ENCODE results near the gene RHOJ. TPM values are rescaled to one million over a fixed set of nuclear protein-coding genes. Genes with fewer than 3 reads are reported as not detected.

RHOJ gene
- total and polyA plus RNA-seq, 9 of the 15 experiments (the other 6 are each of a cell fraction or from before 2014, with no cell fraction given) = not detected

DNA sequence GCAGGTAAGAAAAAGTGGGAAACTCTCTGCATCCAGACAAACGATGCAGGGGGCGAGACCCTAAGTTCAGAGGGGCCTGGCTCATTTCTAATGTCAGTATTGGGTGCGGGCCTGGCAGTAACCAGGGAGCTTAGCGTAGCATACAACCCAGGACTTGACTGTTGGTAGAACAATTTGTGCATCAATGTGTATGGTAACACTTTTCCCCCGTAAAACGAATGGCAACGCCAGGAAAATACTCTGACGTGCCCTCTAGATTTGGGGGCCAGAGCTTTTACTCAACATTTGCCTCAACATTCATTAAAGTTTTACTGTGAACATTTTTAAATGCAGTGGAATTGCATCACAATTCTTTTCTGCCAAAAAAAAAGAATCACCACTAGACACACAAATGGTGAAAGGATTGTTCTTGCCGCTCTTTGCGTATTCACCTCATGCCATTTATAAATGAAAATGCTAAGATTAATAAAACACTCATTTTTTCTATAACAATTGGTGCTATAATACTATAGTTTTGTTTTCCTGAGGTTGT, 867 bp downstream of the RHOJ start:
- no peak overlapping the region for H3K4me2 ChIP-seq (ENCODE audit: insufficient read depth, low read length)
- no peaks in the 10 kb centered on the region for H3K79me2 ChIP-seq (ENCODE audit: control insufficient read depth, insufficient read depth, low read length)
- TF ChIP-seq CC2D1A (IDR thresholded peaks at IDR 0.05) (no peak), E2F4 (CRISPR knock-in tag; IDR thresholded peaks at IDR 0.05; ENCODE audit: low read depth) (no peak)
- POLR2A ChIA-PET = no interaction called here
- intact Hi-C loops (cut with micrococcal nuclease) = no loop called here
- H3K9me1 ChIP-seq (ENCODE audit: control insufficient read depth, insufficient read depth, low read length) = no peaks in the 10 kb centered on the region
- no peaks in the 10 kb centered on the region for H3K9me3 ChIP-seq (replicated peaks; ENCODE audit: control insufficient read depth, insufficient read depth, low read depth, low read length)
- H3K4me1 ChIP-seq (replicated peaks in 1 of 2; ENCODE audit: control insufficient read depth in 2 of 2, insufficient read depth in 2 of 2, low read length in 2 of 2) = no peaks in the 10 kb centered on the region
- WGBS (ENCODE audit: insufficient coverage, low coverage, missing lambda C conversion rate) = 0% methylated on average over 9 of the region's 10 CpGs
- no peaks in the 10 kb centered on the region for H3K27me3 ChIP-seq (ENCODE audit: control insufficient read depth in 2 of 2, insufficient read depth in 2 of 2, low read length in 2 of 2)
- no peaks in the 10 kb centered on the region for H4K20me1 ChIP-seq (replicated peaks; ENCODE audit: control insufficient read depth, insufficient read depth, low read length)
- CTCF ChIA-PET (ENCODE audit: low intra/inter-chr PET ratio) = no interaction called here
- no peak overlapping the region for H3K4me3 ChIP-seq
- no peak overlapping the region for H3K27ac ChIP-seq (ENCODE audit: extremely low read depth, low read depth, low read length)
- no TSS peak for BruUV-seq (replicated peaks)
- H3K36me3 ChIP-seq (ENCODE audit: control insufficient read depth, insufficient read depth, low read length) = no peaks in the 10 kb centered on the region
- no peak overlapping the region for H2AFZ ChIP-seq (ENCODE audit: low read depth, low read length)
- FAIRE-seq (no peak), ATAC-seq (no peak), DNase-seq (ENCODE audit: extremely low read depth in 1 of 4, low spot score in 3 of 4) (no peak)
- in situ Hi-C loops (cut with MboI) = no loop called here
- no peak overlapping the region for H3K9ac ChIP-seq (ENCODE audit: insufficient read depth in 1 of 2, low read depth in 2 of 2, low read length in 2 of 2)

DNA sequence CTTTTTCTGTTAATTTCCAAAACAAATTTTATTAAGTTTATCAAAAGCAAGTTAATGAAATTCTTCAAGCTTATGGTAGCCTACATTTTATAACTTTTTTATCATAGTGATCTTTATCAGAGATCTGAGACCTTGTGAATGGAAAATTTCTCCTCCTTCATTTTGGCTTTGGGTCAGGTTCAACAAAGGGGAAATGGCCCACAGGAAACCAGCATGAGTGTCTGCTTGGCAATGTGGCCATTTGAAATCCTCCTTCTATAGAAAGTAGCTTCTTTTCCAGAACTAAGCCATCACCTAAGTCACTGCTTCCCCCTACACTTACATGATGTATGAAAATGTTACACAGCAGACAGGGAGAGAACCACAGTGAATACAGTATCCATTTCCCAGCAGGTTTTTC, 1.6 kb downstream of the RHOJ start:
- BruUV-seq (replicated peaks) = no TSS peak
- H3K79me2 ChIP-seq (ENCODE audit: control insufficient read depth, insufficient read depth, low read length) = no peaks in the 10 kb centered on the region
- DNase-seq (ENCODE audit: extremely low read depth in 1 of 4, low spot score in 3 of 4) (no peak), FAIRE-seq (no peak), ATAC-seq (no peak)
- no peaks in the 10 kb centered on the region for H3K4me1 ChIP-seq (replicated peaks in 1 of 2; ENCODE audit: control insufficient read depth in 2 of 2, insufficient read depth in 2 of 2, low read length in 2 of 2)
- no peaks in the 10 kb centered on the region for H3K9me1 ChIP-seq (ENCODE audit: control insufficient read depth, insufficient read depth, low read length)
- no peaks in the 10 kb centered on the region for H3K9me3 ChIP-seq (replicated peaks; ENCODE audit: control insufficient read depth, insufficient read depth, low read depth, low read length)
- H4K20me1 ChIP-seq (replicated peaks; ENCODE audit: control insufficient read depth, insufficient read depth, low read length) = no peaks in the 10 kb centered on the region
- H3K4me3 ChIP-seq = no peak overlapping the region
- H3K4me2 ChIP-seq (ENCODE audit: insufficient read depth, low read length) = no peak overlapping the region
- CTCF ChIA-PET (ENCODE audit: low intra/inter-chr PET ratio) = no interaction called here
- H3K27ac ChIP-seq (ENCODE audit: extremely low read depth, low read depth, low read length) = no peak overlapping the region
- no peak overlapping the region for H2AFZ ChIP-seq (ENCODE audit: low read depth, low read length)
- no peaks in the 10 kb centered on the region for H3K36me3 ChIP-seq (ENCODE audit: control insufficient read depth, insufficient read depth, low read length)
- H3K9ac ChIP-seq (ENCODE audit: insufficient read depth in 1 of 2, low read depth in 2 of 2, low read length in 2 of 2) = no peak overlapping the region
- H3K27me3 ChIP-seq (ENCODE audit: control insufficient read depth in 2 of 2, insufficient read depth in 2 of 2, low read length in 2 of 2) = no peaks in the 10 kb centered on the region
- in situ Hi-C loops (cut with MboI) (no loop called here), intact Hi-C loops (cut with micrococcal nuclease) (no loop called here)
- POLR2A ChIA-PET = no interaction called here
- TF ChIP-seq ZNF282 (CRISPR knock-in tag; IDR thresholded peaks at IDR 0.05) (no peak), ZBTB17 (CRISPR knock-in tag; IDR thresholded peaks at IDR 0.05) (no peak)
- TF ChIP-seq, protein P1, sequence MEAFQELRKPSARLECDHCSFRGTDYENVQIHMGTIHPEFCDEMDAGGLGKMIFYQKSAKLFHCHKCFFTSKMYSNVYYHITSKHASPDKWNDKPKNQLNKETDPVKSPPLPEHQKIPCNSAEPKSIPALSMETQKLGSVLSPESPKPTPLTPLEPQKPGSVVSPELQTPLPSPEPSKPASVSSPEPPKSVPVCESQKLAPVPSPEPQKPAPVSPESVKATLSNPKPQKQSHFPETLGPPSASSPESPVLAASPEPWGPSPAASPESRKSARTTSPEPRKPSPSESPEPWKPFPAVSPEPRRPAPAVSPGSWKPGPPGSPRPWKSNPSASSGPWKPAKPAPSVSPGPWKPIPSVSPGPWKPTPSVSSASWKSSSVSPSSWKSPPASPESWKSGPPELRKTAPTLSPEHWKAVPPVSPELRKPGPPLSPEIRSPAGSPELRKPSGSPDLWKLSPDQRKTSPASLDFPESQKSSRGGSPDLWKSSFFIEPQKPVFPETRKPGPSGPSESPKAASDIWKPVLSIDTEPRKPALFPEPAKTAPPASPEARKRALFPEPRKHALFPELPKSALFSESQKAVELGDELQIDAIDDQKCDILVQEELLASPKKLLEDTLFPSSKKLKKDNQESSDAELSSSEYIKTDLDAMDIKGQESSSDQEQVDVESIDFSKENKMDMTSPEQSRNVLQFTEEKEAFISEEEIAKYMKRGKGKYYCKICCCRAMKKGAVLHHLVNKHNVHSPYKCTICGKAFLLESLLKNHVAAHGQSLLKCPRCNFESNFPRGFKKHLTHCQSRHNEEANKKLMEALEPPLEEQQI (IDR thresholded peaks at IDR 0.05) = no peak
- TF ChIP-seq, protein P2, sequence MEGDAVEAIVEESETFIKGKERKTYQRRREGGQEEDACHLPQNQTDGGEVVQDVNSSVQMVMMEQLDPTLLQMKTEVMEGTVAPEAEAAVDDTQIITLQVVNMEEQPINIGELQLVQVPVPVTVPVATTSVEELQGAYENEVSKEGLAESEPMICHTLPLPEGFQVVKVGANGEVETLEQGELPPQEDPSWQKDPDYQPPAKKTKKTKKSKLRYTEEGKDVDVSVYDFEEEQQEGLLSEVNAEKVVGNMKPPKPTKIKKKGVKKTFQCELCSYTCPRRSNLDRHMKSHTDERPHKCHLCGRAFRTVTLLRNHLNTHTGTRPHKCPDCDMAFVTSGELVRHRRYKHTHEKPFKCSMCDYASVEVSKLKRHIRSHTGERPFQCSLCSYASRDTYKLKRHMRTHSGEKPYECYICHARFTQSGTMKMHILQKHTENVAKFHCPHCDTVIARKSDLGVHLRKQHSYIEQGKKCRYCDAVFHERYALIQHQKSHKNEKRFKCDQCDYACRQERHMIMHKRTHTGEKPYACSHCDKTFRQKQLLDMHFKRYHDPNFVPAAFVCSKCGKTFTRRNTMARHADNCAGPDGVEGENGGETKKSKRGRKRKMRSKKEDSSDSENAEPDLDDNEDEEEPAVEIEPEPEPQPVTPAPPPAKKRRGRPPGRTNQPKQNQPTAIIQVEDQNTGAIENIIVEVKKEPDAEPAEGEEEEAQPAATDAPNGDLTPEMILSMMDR (IDR thresholded peaks at IDR 0.05 in 2 of 3, conservative IDR thresholded peaks at IDR 0.05 in 1 of 3; ENCODE audit: insufficient read depth in 2 of 3, low read depth in 1 of 3, low read length in 3 of 3) = no peak
- TF ChIP-seq, protein P3, sequence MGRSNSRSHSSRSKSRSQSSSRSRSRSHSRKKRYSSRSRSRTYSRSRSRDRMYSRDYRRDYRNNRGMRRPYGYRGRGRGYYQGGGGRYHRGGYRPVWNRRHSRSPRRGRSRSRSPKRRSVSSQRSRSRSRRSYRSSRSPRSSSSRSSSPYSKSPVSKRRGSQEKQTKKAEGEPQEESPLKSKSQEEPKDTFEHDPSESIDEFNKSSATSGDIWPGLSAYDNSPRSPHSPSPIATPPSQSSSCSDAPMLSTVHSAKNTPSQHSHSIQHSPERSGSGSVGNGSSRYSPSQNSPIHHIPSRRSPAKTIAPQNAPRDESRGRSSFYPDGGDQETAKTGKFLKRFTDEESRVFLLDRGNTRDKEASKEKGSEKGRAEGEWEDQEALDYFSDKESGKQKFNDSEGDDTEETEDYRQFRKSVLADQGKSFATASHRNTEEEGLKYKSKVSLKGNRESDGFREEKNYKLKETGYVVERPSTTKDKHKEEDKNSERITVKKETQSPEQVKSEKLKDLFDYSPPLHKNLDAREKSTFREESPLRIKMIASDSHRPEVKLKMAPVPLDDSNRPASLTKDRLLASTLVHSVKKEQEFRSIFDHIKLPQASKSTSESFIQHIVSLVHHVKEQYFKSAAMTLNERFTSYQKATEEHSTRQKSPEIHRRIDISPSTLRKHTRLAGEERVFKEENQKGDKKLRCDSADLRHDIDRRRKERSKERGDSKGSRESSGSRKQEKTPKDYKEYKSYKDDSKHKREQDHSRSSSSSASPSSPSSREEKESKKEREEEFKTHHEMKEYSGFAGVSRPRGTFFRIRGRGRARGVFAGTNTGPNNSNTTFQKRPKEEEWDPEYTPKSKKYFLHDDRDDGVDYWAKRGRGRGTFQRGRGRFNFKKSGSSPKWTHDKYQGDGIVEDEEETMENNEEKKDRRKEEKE (IDR thresholded peaks at IDR 0.05; ENCODE audit: borderline replicate concordance in 1 of 2, control insufficient read depth in 1 of 2, low read depth in 2 of 2, low read length in 1 of 2) = no peak
